ENCODE data around the gene RRP36. TPM values are rescaled to one million over a fixed set of nuclear protein-coding genes. Genes with fewer than 3 reads are reported as not detected.

RRP36 gene
- total RNA-seq, 1 donor from 2014 or later: 21.7 TPM

GRCh38 chr6:43060755-43061633 lies 39.6 kb downstream of the RRP36 start:
- DNase-seq (ENCODE audit: low spot score) (no peak), ATAC-seq (no peak)

DNA sequence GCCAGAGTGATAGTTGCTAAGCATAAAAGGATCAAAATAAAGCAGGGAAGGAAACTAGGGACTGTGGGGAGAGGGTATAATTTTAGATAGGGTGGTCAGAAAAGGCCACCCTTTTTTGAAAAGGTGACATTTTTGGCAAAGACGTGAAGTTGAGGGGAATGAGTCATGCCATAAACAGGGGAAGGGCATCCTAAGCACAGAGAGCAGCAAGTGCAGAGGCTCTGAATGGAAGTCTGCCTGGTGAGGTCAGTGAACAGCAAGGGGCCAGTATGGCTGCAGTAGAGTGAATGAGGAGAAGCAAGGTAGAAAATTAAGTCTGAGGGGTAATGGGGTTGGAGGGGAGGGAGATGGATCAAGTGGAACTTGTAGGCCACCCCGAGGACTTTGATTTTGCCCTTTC lies 40.4 kb downstream of the RRP36 start:
- DNase-seq (ENCODE audit: low spot score) (no peak), ATAC-seq (no peak)

DNA sequence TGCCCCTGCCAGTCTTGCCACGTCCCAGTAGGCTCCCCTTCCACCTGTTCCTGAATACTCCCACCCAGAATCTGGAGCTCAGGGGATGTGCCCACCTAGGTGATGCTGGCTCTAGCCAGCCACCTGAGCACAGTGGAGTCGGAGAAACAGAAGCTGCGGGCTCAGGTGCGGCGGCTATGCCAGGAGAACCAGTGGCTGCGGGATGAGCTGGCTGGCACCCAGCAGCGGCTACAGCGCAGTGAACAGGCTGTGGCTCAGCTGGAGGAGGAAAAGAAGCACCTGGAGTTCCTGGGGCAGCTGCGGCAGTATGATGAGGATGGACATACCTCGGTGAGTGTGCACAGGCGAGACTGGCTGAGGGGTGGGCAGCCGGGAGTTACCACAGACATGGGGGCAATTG lies 41.4 kb downstream of the RRP36 start:
- DNase-seq (ENCODE audit: low spot score) (no peak), ATAC-seq (no peak)

DNA sequence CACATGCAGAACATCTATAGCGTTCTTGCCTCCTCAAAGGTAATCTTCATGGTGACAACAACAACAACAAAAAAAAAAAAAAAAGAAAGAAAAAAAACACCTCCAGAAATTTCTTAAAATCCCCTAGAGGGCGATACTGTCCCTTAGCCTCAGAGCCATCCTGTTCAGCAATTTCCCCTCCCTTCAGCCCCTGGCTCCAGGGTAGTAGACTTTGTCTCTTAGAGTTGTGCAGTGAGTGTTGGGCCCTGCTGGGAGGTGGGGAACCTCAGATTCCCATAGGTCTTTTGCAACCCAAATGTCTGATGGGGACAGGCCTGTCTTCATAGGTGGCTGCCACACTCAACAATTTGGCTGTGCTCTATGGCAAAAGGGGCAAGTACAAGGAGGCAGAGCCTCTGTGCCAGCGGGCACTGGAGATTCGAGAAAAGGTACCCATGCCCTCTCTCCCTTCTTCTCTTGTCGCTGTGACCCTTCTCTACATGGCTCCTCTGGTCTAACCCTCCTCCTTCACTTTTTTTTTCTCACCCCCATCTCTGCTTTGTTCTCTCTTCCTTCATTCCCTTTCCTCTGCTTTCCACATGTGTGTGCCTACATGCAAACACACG lies 48.7 kb downstream of the RRP36 start:
- DNase-seq (ENCODE audit: low spot score) (no peak), ATAC-seq (peak; percentile 50)

- ATAC-seq: peak; percentile 20
- no peak for DNase-seq (ENCODE audit: low spot score)
Measured at GRCh38 chr6:43074847-43075669, 53.6 kb downstream of the RRP36 start.

DNA sequence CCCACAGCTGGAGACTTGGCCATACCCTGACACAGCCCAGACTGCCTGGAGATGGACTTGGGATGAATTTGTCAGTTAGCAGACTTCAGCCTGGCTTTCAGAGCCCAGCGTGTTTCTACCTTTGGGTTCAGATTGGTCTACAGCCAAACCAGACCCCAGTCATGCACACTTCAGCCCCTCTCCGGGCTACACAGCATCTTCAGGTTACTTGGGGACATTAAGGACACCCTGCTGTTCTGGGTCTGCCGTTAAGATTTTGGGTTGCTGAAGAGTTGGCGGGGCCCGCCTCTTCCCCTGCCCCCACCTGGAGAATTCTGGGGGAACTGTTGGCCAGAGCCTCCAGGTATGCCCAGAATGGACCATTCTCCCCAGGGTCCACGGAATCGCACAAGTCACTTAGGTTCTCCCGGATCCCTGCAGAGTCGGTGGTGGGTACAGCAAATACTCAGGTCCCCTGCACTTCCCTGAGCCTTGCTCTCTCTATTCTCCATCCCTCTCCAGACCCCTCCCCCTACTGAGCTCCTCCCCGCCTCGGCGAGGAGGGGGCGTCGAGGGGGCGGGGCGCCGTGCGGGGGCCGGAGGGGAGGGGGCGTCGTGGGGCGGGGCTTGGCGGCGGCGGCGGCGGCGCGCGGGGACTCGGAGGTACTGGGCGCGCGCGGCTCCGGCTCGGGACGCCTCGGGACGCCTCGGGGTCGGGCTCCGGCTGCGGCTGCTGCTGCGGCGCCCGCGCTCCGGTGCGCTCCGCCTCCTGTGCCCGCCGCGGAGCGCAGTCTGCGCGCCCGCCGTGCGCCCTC lies 54.4 kb downstream of the RRP36 start, which contains the start of gene PTK7:
PTK7 (plus strand) TSS at position 645 of the 794 bp plus-strand sequence. CDS start 175 bp downstream, outside the sequence.
- ATAC-seq: peak; percentile 17
- no peak for DNase-seq (ENCODE audit: low spot score)

GRCh38 chr6:43076464-43077332 lies 55.3 kb downstream of the RRP36 start:
- DNase-seq (ENCODE audit: low spot score) (no peak), ATAC-seq (no peak)

DNA sequence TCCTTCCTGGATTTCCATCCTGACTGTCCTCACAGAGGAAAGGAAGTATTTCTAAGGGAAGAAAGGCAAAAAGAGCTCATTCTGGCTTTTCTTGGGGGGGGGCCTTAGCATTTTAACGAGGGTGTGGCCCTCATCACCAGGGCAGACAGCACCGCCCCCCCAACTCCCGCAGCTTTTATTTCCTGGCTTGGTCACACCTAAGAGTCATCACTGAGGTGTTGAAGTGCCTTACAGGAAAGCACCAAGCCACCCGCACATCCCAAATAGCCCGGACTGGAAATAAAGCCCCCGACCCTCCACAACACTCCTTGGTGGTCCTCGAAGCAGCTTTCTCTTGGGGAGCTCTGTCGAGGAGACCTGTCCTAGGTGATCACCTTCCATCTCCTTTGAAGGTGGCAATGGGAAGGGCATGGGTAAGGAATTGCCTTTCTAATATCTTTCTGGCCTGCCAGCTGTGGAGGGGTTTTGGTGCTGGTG lies 55.9 kb downstream of the RRP36 start:
- no peak for DNase-seq (ENCODE audit: low spot score)
- no peak for ATAC-seq

- ATAC-seq (no peak), DNase-seq (ENCODE audit: low spot score) (no peak)
Measured at GRCh38 chr6:43077981-43078511, 56.6 kb downstream of the RRP36 start.

DNA sequence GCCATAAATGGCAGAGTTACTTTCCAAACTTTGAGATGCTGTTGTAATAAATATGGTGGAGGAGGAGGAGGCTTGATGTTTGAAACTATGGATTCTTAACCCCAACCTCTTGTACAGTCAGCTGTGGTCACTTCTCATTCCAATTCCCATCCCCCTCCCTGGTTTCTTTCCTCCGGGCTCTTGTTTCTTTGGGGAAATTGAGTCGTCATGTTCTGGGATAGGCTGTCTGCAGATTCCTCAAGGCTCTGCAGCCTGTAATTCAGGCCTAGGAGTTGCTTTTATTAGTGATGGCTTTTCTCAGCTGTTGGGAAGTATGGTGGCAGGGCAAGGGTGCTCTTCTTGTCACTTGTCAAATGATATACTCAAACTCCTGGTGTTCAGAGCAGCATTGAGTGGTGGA lies 57.3 kb downstream of the RRP36 start:
- DNase-seq (ENCODE audit: low spot score) (no peak), ATAC-seq (no peak)

Other genes starting within 250 kb of the RRP36 start
- gene BICRAL, start 239.6 kb upstream of the RRP36 start, total RNA-seq: 5.4 TPM
- gene RPL7L1, start 142.0 kb upstream of the RRP36 start, total RNA-seq: 40.1 TPM
- gene PTCRA, start 105.6 kb upstream of the RRP36 start, total RNA-seq: not detected
- gene CNPY3, start 92.1 kb upstream of the RRP36 start, total RNA-seq: 50.3 TPM
- gene GNMT, start 60.9 kb upstream of the RRP36 start, total RNA-seq: 467 TPM
- 25.4 TPM for gene PEX6, start 42.4 kb upstream of the RRP36 start, total RNA-seq
- 14.8 TPM for gene PPP2R5D, start 37.1 kb upstream of the RRP36 start, total RNA-seq
- gene MEA1, start 7.7 kb upstream of the RRP36 start, total RNA-seq: 20.2 TPM
- gene KLHDC3, start 7.4 kb upstream of the RRP36 start, total RNA-seq: 42.5 TPM
- gene CUL7, start 32.2 kb downstream of the RRP36 start, total RNA-seq: 8.5 TPM
- gene MRPL2, start 37.8 kb downstream of the RRP36 start, total RNA-seq: 71.8 TPM
- 141 TPM for gene KLC4, start 38.0 kb downstream of the RRP36 start, total RNA-seq
- gene PTK7, start 54.7 kb downstream of the RRP36 start, total RNA-seq: 1.3 TPM
- 6.7 TPM for gene SRF, start 149.6 kb downstream of the RRP36 start, total RNA-seq
- 18.1 TPM for gene CUL9, start 160.6 kb downstream of the RRP36 start, total RNA-seq
- 80.4 TPM for gene DNPH1, start 207.9 kb downstream of the RRP36 start, total RNA-seq
- gene TTBK1, start 221.9 kb downstream of the RRP36 start, total RNA-seq: 2.0 TPM